Measurements from ENCODE around the gene AGK.

AGK gene

GRCh38 chr7:141586878-141587277, 35.7 kb downstream of the AGK start:
- no peak for DNase-seq (ENCODE audit: low read depth)

- no peak for DNase-seq (ENCODE audit: low read depth)
These were observed 36.1 kb downstream of the AGK start for GRCh38 chr7:141587304-141587703.

GRCh38 chr7:141588912-141589311, 37.7 kb downstream of the AGK start:
- no peak for DNase-seq (ENCODE audit: low read depth)

DNA sequence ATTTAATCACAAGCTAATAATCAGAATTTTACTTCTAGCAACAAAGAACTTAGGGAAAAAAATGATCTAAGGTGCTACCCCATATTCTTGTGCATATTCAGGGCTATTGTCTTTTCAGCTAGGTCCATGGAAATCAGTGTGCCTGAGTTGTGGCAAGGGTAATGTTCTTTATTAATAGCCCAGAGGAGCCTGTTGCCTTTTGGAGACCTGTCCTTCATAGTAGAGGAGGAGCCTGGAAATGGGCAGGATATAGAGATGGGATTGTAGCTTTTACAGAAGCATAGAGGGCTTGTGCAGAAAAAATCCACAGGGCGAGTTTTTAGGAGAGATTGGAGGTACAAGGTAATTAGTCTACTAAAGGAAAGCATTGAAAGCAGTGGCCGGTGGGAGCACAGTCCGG, 38.9 kb downstream of the AGK start:
- DNase-seq (ENCODE audit: low read depth), result no peak

DNA sequence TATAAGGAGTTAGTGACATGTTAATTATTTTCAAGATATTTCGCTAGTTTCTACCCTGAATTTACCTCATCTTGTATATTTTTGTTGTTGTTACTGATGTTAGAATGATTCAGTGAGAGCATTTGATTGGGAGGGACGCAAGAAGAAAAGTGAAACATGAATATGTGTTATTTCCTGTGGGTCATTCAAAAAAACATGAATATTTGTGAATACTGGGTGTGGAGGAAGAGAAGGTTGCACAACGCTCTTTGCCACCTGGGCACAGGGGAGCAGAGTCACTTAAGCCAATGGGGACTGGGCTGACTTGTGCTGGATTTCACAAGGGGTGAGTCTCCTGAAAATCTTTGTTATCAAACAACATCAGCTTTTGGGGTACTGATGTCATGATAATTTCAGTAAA, 39.5 kb downstream of the AGK start:
- no peak for DNase-seq (ENCODE audit: low read depth)

DNA sequence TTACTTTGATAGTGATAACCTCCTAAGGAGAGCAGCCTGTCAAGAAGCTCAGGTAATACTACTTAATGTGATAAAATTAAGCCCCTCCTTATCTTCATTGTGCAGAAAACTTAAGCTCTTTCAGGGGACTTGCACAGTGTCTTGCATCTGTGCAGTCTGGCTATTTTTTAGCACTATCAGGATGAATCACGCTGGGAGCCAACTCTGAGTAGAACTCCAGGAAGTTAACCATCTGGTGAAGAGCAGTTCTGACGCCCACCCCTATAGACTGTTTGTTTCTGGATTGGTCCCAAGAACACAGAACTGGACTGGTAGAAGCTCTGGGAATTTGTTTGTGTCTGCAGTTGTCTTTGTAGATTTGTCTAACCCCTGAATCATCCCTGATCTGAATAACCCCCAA, 41.9 kb downstream of the AGK start:
- no peak for DNase-seq (ENCODE audit: low read depth)

GRCh38 chr7:141597966-141598365, 46.8 kb downstream of the AGK start:
- no peak for DNase-seq (ENCODE audit: low read depth)

GRCh38 chr7:141598408-141598807, 47.2 kb downstream of the AGK start:
- no peak for DNase-seq (ENCODE audit: low read depth)

DNA sequence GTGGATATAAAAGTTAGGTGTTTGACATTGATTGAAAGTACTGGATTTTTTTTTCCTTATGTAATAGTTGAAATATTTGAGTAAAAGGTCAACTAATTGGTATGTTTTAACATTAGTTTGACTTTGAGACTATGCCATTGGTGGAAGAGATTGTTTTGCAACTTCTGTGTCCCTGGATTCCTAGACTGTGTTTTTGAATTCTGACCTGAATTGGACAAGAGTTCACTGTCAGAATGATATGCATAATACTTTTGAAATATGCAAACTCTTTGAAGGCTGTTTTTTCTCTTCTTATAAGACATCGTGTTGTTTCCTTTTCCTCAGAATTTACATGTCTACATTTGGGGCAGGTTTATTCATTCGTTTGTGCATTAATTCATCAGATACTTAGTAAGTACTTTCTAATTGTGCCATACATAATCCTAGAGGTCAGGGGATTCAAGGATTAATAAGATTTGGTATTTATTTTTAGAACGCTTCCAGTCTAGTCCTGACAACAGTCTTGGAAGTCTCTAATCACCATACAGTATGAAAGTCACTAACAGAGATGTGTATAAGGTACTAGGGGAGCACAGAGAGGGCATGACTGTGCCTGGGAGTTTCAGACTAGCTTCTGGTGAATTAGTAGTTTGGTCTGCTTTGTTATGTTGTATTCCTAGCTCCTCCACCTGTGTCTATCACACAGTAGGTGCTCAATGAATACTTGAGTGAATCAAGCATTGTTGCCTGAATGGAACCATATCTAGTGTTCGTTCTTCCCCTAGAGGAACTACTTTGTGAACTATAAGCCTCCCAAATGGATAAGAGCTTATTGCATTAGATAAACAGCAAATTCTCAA, 49.2 kb downstream of the AGK start:
- no peak for DNase-seq (ENCODE audit: low read depth)

DNA sequence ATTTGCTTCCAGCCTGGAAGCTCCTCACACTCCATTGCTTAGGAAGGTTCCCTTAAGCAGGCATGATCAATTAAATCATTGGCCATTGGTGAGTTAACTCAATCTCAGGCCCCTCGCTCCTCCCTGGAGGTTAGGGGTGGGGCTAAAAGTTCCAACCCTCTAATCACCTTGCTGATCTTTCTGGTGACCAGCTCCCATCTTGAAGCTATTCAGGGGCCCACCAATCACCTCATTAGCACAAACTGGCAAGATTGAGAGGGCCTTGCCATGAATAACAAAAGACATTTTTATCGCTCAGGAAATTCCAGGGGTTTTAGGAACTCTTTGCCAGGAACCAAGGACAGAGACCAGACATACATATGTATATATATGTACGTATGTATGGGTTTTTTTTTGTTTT, 58.4 kb downstream of the AGK start:
- DNase-seq (ENCODE audit: low read depth), result no peak

GRCh38 chr7:141610671-141611070, 59.5 kb downstream of the AGK start:
- DNase-seq (ENCODE audit: low read depth), result no peak

DNA sequence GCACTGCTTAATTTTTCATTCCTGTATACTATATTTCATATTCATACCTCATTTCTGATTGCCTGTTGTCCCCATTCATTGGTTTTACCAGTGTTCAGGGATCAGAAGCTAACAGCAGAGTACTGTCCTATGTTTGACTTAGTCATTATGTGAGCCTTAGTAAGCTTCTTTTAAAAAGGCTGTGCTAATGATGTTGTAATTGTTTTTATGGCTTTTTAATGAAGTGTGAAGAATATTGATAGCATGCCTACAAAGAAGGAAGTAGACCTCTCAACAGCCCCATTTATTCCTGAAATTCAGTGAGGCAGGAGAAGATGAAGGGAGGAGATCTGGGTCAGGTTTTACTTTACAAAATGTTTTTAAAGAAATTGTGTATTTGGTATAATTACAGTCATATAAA, 61.7 kb downstream of the AGK start:
- DNase-seq (ENCODE audit: low read depth), result no peak

DNA sequence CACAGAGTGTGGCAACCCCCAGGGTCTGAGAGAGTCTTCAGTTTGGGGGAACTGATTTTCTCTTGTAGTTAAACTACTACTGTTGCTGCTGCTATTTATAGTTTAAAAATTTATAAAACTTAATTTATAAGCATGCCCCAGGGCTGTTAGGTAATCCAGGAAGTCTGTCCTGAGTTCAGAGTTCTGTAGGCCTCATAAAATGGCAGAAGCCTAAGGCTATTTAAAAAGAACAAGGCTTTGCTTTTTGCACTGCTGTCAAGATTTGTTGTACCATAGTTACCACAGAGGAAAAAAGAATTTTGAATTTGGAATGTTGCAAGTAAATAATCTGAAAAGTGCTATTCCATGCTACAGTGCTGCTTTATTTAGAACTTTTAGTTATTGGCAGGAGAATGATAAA, 66.1 kb downstream of the AGK start:
- no peak for DNase-seq (ENCODE audit: low read depth)

- no peak for DNase-seq (ENCODE audit: low read depth)
These were observed 68.5 kb downstream of the AGK start for GRCh38 chr7:141619745-141620144.

GRCh38 chr7:141624763-141625162, 73.6 kb downstream of the AGK start:
- no peak for DNase-seq (ENCODE audit: low read depth)

- no peak for DNase-seq (ENCODE audit: low read depth)
These were observed 79.4 kb downstream of the AGK start for GRCh38 chr7:141630621-141631020.

- no peak for DNase-seq (ENCODE audit: low read depth)
These were observed 80.3 kb downstream of the AGK start for GRCh38 chr7:141631525-141631924.

- DNase-seq (ENCODE audit: low read depth), result no peak
These were observed 82.9 kb downstream of the AGK start for GRCh38 chr7:141634065-141634464.

DNA sequence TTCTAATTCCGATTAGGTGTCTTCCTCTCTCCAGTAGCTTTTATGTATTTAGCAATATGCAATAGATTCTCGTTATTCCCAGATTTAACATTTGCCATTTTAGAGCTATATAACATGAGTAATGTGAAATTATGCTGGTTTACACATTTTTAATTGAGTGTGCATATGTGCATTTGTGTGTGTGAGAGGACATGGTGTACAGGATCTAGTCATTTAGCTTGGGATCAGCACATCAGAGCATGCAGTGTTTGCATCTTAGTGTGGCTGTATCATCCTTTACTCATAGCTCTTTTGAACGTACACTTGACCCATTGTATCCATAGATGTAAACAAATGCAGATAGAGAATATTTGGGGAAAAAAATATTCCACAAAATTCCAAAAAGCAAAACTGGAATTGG, 84.8 kb downstream of the AGK start:
- no peak for DNase-seq (ENCODE audit: low read depth)

DNA sequence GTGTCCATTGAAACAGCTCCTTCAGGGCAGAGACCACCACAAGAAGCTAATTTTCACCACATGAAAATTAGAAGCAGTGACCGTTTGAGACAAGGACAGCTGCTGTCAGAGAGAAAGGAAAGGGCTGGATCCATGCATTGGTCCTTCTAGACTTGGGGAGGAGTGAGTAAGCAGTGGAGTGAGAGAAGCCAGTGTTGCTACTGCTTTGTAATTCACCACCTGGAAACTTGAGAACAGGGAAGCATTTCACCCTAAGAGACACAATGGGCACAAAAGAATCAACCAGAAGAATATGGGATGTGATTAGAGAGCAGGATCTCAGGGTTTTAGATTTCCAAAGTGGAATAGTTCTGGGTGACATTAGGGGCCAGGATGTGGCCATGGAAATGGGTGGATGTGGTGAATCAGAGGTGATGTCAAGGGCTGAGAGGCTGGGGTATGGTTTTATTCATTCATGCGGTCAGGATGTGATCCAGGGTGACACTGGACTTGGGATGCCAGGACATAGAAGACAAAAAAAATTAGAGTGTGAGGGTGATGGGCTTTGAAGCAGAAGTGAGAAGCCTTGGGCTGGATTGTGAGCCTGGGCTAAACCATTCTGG, 89.1 kb downstream of the AGK start:
- no peak for DNase-seq (ENCODE audit: low read depth)

DNA sequence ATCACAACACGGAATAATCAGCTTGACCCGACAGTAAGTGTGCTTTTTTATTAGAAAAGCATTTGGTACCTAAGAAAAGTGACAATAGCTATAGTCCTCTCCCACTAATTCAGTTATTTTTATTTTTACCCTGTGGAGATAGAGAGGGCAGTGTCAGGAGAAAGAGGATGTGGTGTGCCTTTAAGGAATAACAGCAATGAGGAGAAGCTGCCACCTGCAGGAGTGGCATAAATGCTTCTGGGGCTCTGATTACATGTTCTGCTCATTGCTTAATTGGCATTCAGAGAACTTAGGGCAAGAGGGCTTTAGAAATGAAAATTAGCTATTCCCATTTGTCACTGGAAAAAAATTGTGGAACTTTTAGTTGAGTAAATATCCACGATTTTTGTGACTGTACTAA, 90.7 kb downstream of the AGK start:
- no peak for DNase-seq (ENCODE audit: low read depth)

GRCh38 chr7:141645188-141645587, 94.0 kb downstream of the AGK start:
- DNase-seq (ENCODE audit: low read depth), result no peak

GRCh38 chr7:141646826-141647480, 95.7 kb downstream of the AGK start:
- no peak for DNase-seq (ENCODE audit: low read depth)

Data from HS-5 (cell line).